Tibial nerve (tissue), 4 donors: ENCODE measurements around the gene TXNL4A. TPM values are rescaled to one million over a fixed set of nuclear protein-coding genes. Genes with fewer than 3 reads are reported as not detected.
A peak's percentile ranks its signal among the peaks of the same experiment; 100 is the strongest.

Source experiments
- DNase-seq, 2 donors: peaks; one replicate each; pipeline ENCODE4 v3.0.0-alpha.2; 2019; ENCODE audit warnings: low spot score in 2 of 2
- H3K27ac ChIP-seq, 4 donors: fragments of 200-600 bp; sonication (generic) in 3 of 4; one replicate each; pipeline ENCODE4 v1.5.1; 2017 to 2019; ENCODE audit warnings: mild to moderate bottlenecking in 1 of 4
- H3K27me3 ChIP-seq, 2 donors: fragments of 200-600 bp; sonication (generic) in 1 of 2; one replicate each; pipeline versions ENCODE4 v1.5.1 to v1.6.0; 2017 to 2019
- H3K36me3 ChIP-seq, 3 donors: fragments of 200-600 bp; sonication (generic); one replicate each; pipeline ENCODE4 v1.5.1; 2018 to 2019
- H3K4me1 ChIP-seq, 4 donors: fragments of 200-600 bp; sonication (generic) in 3 of 4; one replicate each; pipeline ENCODE4 v1.5.1; 2017 to 2019
- H3K4me3 ChIP-seq, 4 donors: fragments of 200-600 bp; sonication (generic) in 3 of 4; one replicate each; pipeline ENCODE4 v1.5.1; 2017 to 2019; ENCODE audit warnings: mild to moderate bottlenecking in 1 of 4, moderate library complexity in 1 of 4
- H3K9me3 ChIP-seq, 4 donors: fragments of 200-600 bp; sonication (generic) in 3 of 4; one replicate each; pipeline ENCODE4 v1.5.1; 2017 to 2019
- CTCF ChIP-seq, 5 experiments: fragments of 200-600 bp in 3 of 5; fragments of 450-650 bp in 2 of 5; sonication (generic) in 3 of 5; IDR thresholded peaks; one replicate each; pipeline ENCODE4 v1.5.1; 2016 to 2019; ENCODE audit warnings: antibody characterized with exemption in 5 of 5, mild to moderate bottlenecking in 3 of 5, moderate library complexity in 2 of 5
- EP300 ChIP-seq, 2 donors: sonication (generic); formaldehyde crosslinking; IDR thresholded peaks; one replicate each; pipeline ENCODE4 v1.6.1; 2017; ENCODE audit warnings: antibody characterized with exemption in 2 of 2, mild to moderate bottlenecking in 1 of 2
- POLR2A ChIP-seq, 2 donors: fragments of 450-650 bp; IDR thresholded peaks; one replicate each; pipeline ENCODE4 v1.6.1; 2017; ENCODE audit warnings: antibody characterized with exemption in 2 of 2, mild to moderate bottlenecking in 2 of 2, moderate library complexity in 2 of 2
- WGBS, 2 donors: methylation state at CpG; one replicate each; pipeline ENCODE4 v1.1.5; 2018; 5-methylcytosine and 5-hydroxymethylcytosine counted together
- total RNA-seq, 4 donors: library from RNA; depleted of rRNA; stranded (reverse); fragments of >200 nt; gene quantifications; one replicate each; pipeline ENCODE4 v1.1.0, GENCODE V29; 2016

The TXNL4A gene
- total RNA-seq, 4 donors from 2014 or later: 19.0 to 34.9 (median 32.5) TPM

- WGBS, 2 donors: 36 to 42% methylated on average over 7 of the region's 7 CpGs
Measured at GRCh38 chr18:79986726-79987125, 1.6 kb downstream of the TXNL4A start.

GRCh38 chr18:79985172-79985571, 3.2 kb downstream of the TXNL4A start:
- 87 to 89% methylated on average over 12 of the region's 12 CpGs for WGBS, 2 donors
- H3K4me1 ChIP-seq: peaks cover 0 to 61% (median 11%) of the 10 kb centered on the region in 4 donors

More at GRCh38 chr18:79986726-79987125, 1.6 kb downstream of the TXNL4A start:
- H3K36me3 ChIP-seq: peaks cover 0 to 24% (median 0%) of the 10 kb centered on the region in 3 donors
- TF ChIP-seq POLR2A (IDR thresholded peaks at IDR 0.05): no peak
- no peak for TF ChIP-seq CTCF (IDR thresholded peaks at IDR 0.05)
- TF ChIP-seq EP300 (IDR thresholded peaks at IDR 0.05): no peak
- H3K4me1 ChIP-seq: peaks cover 0 to 56% (median 11%) of the 10 kb centered on the region in 4 donors
- DNase-seq: no peak
- H3K27ac ChIP-seq: peak overlapping the region in 1 of 4 donors; percentile 96
- no peaks in the 10 kb centered on the region for H3K9me3 ChIP-seq
- H3K27me3 ChIP-seq: no peaks in the 10 kb centered on the region
- H3K4me3 ChIP-seq: peak overlapping the region in 1 of 4 donors; percentile 86

GRCh38 chr18:79983793-79984192, 4.6 kb downstream of the TXNL4A start:
- 90 to 94% methylated on average over 7 of the region's 7 CpGs for WGBS, 2 donors
- H3K4me1 ChIP-seq: peaks cover 0 to 55% (median 11%) of the 10 kb centered on the region in 4 donors
- DNase-seq: no peak

More at GRCh38 chr18:79985172-79985571, 3.2 kb downstream of the TXNL4A start:
- Histone ChIP-seq H3K9me3 (no peaks in the 10 kb centered on the region), H3K27ac (no peak overlapping the region), H3K4me3 (no peak overlapping the region), H3K36me3 (peaks cover 0 to 24% (median 0%) of the 10 kb centered on the region in 3 donors), H3K27me3 (no peaks in the 10 kb centered on the region)
- TF ChIP-seq POLR2A (IDR thresholded peaks at IDR 0.05) (no peak), CTCF (IDR thresholded peaks at IDR 0.05) (no peak), EP300 (IDR thresholded peaks at IDR 0.05) (no peak)
- DNase-seq: no peak

GRCh38 chr18:79983253-79983652, 5.1 kb downstream of the TXNL4A start:
- Histone ChIP-seq H3K36me3 (peaks cover 0 to 31% (median 0%) of the 10 kb centered on the region in 3 donors), H3K4me1 (peaks cover 0 to 55% (median 11%) of the 10 kb centered on the region in 4 donors), H3K9me3 (no peaks in the 10 kb centered on the region), H3K27me3 (no peaks in the 10 kb centered on the region), H3K27ac (peak overlapping the region in 1 of 4 donors; percentile 8), H3K4me3 (no peak overlapping the region)
- WGBS, 2 donors: 86 to 87% methylated on average over 4 of the region's 4 CpGs
- TF ChIP-seq POLR2A (IDR thresholded peaks at IDR 0.05): no peak
- TF ChIP-seq EP300 (IDR thresholded peaks at IDR 0.05): no peak
- TF ChIP-seq CTCF (IDR thresholded peaks at IDR 0.05): no peak
- no peak for DNase-seq

More at GRCh38 chr18:79983793-79984192, 4.6 kb downstream of the TXNL4A start:
- TF ChIP-seq CTCF (IDR thresholded peaks at IDR 0.05) (no peak), EP300 (IDR thresholded peaks at IDR 0.05) (no peak), POLR2A (IDR thresholded peaks at IDR 0.05) (no peak)
- Histone ChIP-seq H3K36me3 (peaks cover 0 to 30% (median 0%) of the 10 kb centered on the region in 3 donors), H3K27ac (no peak overlapping the region), H3K4me3 (no peak overlapping the region), H3K9me3 (no peaks in the 10 kb centered on the region), H3K27me3 (no peaks in the 10 kb centered on the region)

GRCh38 chr18:79982736-79983135, 5.6 kb downstream of the TXNL4A start:
- peaks cover 0 to 54% (median 11%) of the 10 kb centered on the region in 4 donors for H3K4me1 ChIP-seq
- no peak overlapping the region for H3K4me3 ChIP-seq
- H3K9me3 ChIP-seq: no peaks in the 10 kb centered on the region
- TF ChIP-seq EP300 (IDR thresholded peaks at IDR 0.05) (no peak), CTCF (IDR thresholded peaks at IDR 0.05) (no peak), POLR2A (IDR thresholded peaks at IDR 0.05) (no peak)
- peak overlapping the region in 2 of 4 donors; percentile 8 to 56 for H3K27ac ChIP-seq
- peaks cover 0 to 31% (median 0%) of the 10 kb centered on the region in 3 donors for H3K36me3 ChIP-seq
- no peaks in the 10 kb centered on the region for H3K27me3 ChIP-seq
- WGBS, 2 donors: 62 to 67% methylated on average over 6 of the region's 6 CpGs
- DNase-seq: no peak
